Skeletal muscle satellite cell (primary cell): ENCODE measurements around the gene LNX1.
A peak's percentile ranks its signal among the peaks of the same experiment; 100 is the strongest.

Experiments used
- H3K27me3 ChIP-seq: 2 replicates; pipeline ENCODE4 v1.7.0; 2013; ENCODE audit warnings: low read length; ENCODE audit not compliant: control insufficient read depth, insufficient read depth
- H3K36me3 ChIP-seq: 2 replicates; pipeline ENCODE4 v1.7.0; 2013; ENCODE audit warnings: mild to moderate bottlenecking, control low read depth, low read length; ENCODE audit not compliant: insufficient read depth
- H3K4me1 ChIP-seq: 2 replicates; pipeline ENCODE4 v1.7.0; 2013; ENCODE audit warnings: low read length; ENCODE audit not compliant: control insufficient read depth, insufficient read depth
- H3K4me2 ChIP-seq: 2 replicates; pipeline ENCODE4 v1.7.0; 2013; ENCODE audit warnings: mild to moderate bottlenecking, low read length
- H3K4me3 ChIP-seq: 2 replicates; pipeline ENCODE4 v1.7.0; 2013; ENCODE audit warnings: low read length
- H3K9ac ChIP-seq: 2 replicates; pipeline ENCODE4 v1.7.0; 2013; ENCODE audit warnings: mild to moderate bottlenecking, low read depth, low read length, moderate library complexity
- H3K9me3 ChIP-seq: replicated peaks from 2 replicates; pipeline ENCODE4 v1.7.0; 2013; ENCODE audit warnings: mild to moderate bottlenecking, control low read depth, low read length

The LNX1 gene

DNA sequence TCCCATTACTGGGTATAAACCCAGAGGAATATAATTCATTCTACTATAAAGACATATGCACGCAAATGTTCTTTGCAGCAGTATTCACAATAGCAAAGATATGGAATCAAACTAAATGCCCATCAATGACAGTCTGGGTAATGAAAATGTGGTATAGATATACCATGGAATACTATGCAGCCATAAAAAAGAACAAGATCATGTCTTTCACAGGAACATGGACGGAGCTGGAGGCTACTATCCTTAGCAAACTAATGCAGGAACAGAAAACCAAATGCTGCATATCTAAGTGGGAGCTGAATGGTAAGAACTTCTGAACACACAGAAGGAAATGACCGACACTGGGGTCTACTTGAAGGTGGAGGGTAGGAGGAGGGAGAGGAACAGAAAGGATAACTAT is 42.6 kb downstream of the LNX1 start:
- no peaks in the 10 kb centered on the region for H3K9me3 ChIP-seq
- no peaks in the 10 kb centered on the region for H3K27me3 ChIP-seq

DNA sequence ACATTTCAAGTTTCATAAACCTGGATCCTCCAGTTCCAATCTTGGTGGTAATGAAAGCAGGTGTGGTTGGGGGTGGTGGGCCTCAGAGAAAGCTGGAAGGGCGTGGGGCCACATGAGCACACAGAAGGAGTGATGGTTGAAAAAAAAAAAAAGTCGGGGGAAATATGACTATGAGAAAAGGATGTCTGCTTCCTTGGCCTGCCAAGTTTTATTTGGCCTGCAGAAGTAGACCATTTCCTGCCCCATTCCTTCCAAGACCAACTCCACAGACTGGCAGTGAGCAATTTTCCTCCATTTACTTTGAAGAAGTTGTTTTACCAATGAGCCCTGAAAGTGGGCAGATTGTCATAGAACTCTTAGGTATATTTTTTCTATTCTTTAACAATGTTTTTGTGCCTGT is 43.3 kb downstream of the LNX1 start:
- H3K9me3 ChIP-seq = no peaks in the 10 kb centered on the region
- H3K9ac ChIP-seq = no peak overlapping the region
- peaks cover 29% of the 10 kb centered on the region for H3K4me1 ChIP-seq
- no peaks in the 10 kb centered on the region for H3K27me3 ChIP-seq
- H3K4me3 ChIP-seq = no peak overlapping the region
- no peaks in the 10 kb centered on the region for H3K36me3 ChIP-seq
- no peak overlapping the region for H3K4me2 ChIP-seq

More for the DNA sequence above, 42.6 kb downstream of the LNX1 start:
- no peaks in the 10 kb centered on the region for H3K36me3 ChIP-seq
- H3K4me1 ChIP-seq = peaks cover 25% of the 10 kb centered on the region
- H3K9ac ChIP-seq = no peak overlapping the region
- no peak overlapping the region for H3K4me3 ChIP-seq
- H3K4me2 ChIP-seq = no peak overlapping the region

DNA sequence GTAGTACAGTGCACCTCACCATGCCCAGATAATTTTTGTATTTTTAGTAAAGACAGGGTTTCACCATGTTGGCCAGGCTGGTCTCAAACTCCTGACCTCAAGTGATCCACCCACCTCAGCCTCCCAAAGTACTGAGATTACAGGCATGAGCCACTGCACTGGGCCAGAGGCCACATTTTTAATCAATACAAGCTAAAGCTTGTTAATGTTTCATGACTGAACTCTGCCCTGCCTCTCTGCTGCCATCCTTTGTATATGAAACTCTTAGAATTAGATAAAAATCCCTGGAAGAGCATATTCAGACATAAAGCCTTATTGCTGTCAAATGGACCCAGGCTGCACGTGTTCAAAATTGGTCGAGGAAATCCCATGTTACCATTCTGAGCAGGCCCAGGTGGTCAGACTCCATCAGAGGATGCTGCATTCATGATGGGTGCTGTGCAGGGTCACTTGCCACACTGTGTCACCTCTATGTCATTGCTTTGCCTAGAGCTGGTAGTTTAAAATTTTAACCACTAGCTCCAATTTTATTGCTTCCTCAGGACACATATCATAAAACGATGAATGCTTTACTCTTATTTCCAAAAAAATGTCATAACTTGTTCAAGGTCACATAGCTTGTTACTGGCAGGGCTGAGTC is 45.2 kb downstream of the LNX1 start:
- Histone ChIP-seq H3K36me3 (no peaks in the 10 kb centered on the region), H3K4me1 (peaks cover 38% of the 10 kb centered on the region), H3K27me3 (no peaks in the 10 kb centered on the region), H3K9me3 (no peaks in the 10 kb centered on the region), H3K9ac (no peak overlapping the region), H3K4me3 (no peak overlapping the region), H3K4me2 (no peak overlapping the region)

DNA sequence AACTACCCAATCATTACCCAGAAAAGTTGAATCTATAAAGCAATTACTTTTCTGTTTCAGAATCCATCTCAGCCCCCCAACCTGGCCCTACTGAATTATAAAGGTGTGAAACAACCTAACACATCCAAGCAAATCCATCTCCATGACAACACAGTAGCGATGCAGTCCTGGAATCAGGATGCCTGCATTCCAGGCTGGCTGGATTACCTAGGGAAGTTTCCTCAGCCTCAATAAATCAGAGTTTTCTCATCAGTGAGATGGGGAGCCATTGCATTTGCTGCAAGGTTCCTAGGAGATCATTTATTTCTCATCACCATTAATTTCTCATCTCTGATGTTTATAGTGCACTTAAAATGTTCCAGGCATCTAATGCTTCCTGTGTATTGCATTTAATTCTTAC is 46.0 kb downstream of the LNX1 start:
- Histone ChIP-seq H3K4me3 (no peak overlapping the region), H3K27me3 (no peaks in the 10 kb centered on the region), H3K4me2 (no peak overlapping the region), H3K4me1 (peaks cover 45% of the 10 kb centered on the region), H3K9me3 (no peaks in the 10 kb centered on the region), H3K36me3 (no peaks in the 10 kb centered on the region), H3K9ac (no peak overlapping the region)

DNA sequence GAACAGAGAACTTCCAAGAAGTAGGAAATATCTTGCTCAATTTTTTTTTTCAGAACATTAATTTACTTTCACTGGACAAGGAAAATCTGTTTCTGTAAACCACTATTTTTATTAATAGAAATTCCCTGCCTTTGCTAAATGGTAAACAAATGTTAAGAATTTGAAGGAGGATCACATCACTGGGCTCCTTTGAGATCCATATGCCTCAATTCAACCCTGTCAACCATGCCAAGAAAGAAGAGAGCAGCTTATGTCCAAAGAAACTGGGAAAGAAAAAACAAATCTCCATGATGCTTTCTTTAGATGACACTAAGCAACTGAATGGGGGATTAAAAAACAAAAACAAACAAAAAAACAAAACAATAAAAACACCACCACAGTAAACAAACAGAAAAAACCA is 47.7 kb downstream of the LNX1 start:
- no peaks in the 10 kb centered on the region for H3K9me3 ChIP-seq
- no peaks in the 10 kb centered on the region for H3K36me3 ChIP-seq
- H3K27me3 ChIP-seq = no peaks in the 10 kb centered on the region
- H3K4me3 ChIP-seq = no peak overlapping the region
- no peak overlapping the region for H3K4me2 ChIP-seq
- H3K9ac ChIP-seq = no peak overlapping the region
- peaks cover 52% of the 10 kb centered on the region for H3K4me1 ChIP-seq

DNA sequence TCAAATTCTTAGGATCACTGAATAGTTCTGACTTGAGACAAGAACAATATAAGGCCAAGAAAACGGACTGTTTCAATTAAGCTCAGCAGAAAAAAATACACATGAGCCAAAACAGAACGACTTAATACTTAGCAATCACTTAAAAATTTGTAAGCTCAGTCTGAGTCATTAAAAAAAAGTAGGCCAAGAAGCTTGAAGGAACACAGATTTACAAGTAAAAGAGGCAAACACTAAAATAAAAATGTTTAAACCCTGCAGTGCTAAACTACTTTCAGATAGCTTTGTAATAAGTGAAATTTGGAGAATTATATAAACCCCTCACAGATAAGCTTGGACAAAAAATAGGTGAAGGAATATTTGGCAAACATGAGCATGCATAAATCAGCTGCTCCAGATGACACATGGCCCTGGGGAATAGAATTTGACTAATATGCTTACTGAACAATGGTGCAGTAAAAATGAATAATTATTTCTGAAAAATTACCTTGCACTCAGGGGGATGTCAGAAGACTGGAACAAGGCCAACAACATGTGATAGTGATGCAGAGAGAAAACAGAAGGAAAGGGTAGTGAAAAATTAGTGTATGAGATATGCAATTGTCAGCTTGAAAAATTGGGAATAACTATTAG is 49.6 kb downstream of the LNX1 start:
- peak overlapping the region; percentile 29 for H3K4me3 ChIP-seq
- peak overlapping the region; percentile 62 for H3K4me2 ChIP-seq
- no peaks in the 10 kb centered on the region for H3K9me3 ChIP-seq
- H3K4me1 ChIP-seq = peaks cover 41% of the 10 kb centered on the region
- H3K9ac ChIP-seq = peak overlapping the region; percentile 77
- H3K27me3 ChIP-seq = no peaks in the 10 kb centered on the region
- no peaks in the 10 kb centered on the region for H3K36me3 ChIP-seq

DNA sequence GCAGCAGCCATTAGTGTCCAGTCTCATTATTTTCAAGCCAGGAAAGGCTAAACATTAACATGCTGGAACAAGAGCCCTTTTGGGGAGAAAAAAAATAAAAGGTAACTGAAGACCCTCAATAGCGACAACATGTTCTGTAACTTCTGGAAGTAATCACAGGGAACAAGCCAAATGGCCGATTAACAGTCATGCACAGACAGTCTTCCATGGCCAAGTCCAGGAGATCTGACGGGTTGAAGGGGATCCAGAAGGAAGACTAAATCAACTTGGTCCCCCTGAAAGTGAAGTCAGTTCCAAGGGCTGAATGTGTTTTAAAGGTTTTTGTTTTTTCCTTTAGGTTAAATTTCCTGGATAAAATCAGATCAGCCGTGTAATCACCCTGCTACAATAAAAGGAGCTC is 52.5 kb downstream of the LNX1 start:
- Histone ChIP-seq H3K4me3 (no peak overlapping the region), H3K36me3 (no peaks in the 10 kb centered on the region), H3K9me3 (no peaks in the 10 kb centered on the region), H3K27me3 (no peaks in the 10 kb centered on the region), H3K4me1 (peaks cover 41% of the 10 kb centered on the region), H3K9ac (no peak overlapping the region), H3K4me2 (no peak overlapping the region)

DNA sequence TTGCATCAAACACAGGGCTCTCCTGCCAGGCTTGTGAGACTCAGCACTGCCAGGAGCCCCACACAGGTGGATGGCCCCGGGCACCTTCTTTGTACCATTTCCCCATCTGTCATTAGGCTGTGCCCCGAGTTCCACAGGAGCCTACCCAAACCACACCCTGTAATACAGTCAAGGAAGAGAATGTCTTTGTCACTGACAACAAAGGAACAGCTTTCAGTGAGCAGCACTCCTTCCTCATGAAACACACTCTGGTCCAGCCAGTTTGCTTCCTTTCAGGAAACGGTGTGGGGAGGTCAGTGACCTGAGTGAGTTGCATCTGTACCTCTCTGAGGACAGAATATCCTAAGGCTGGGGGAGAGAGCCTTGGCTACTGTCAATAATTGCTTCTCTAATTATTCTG is 53.7 kb downstream of the LNX1 start:
- Histone ChIP-seq H3K36me3 (no peaks in the 10 kb centered on the region), H3K4me2 (no peak overlapping the region), H3K4me1 (peaks cover 37% of the 10 kb centered on the region), H3K9me3 (no peaks in the 10 kb centered on the region), H3K27me3 (no peaks in the 10 kb centered on the region), H3K9ac (no peak overlapping the region), H3K4me3 (no peak overlapping the region)

DNA sequence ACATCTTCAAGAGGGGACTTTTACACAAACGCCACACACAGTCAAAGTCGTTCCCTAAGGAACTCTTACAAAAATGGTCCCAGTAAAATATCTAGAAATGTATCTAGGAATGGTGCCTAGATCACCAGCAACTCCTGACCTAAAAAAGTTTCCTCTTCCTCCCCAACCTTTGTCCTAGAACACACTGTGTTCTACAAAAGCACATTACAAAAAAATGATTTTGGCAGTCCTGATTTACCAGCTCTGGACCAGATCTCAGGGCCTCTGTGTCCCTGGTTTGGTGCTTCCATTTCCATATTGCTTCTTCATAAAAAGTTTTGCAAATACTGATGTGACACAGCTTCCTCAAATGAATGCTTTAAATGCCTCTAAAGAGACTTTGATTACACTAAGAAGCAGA is 55.0 kb downstream of the LNX1 start:
- H3K36me3 ChIP-seq = no peaks in the 10 kb centered on the region
- no peak overlapping the region for H3K4me3 ChIP-seq
- no peak overlapping the region for H3K9ac ChIP-seq
- no peaks in the 10 kb centered on the region for H3K27me3 ChIP-seq
- no peak overlapping the region for H3K4me2 ChIP-seq
- H3K4me1 ChIP-seq = peaks cover 27% of the 10 kb centered on the region
- H3K9me3 ChIP-seq = no peaks in the 10 kb centered on the region

DNA sequence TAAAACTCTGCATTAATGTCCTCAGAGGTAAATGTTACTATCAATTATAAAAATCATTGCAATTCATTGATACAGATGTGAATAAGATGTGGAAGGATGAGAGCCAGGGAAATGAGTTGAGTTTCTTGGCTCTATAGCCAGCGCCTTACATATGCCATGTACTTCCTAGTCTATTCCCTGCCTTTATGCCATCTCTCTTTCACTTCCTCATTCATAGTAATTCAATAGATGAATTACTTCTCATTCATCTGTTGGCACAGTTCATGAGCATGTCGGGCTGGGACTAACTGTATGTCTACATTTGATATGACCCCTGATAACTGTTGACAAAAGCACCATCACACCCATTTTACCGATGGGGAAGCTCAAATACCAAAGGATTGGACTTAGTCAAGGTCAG is 55.7 kb downstream of the LNX1 start:
- Histone ChIP-seq H3K4me1 (peaks cover 20% of the 10 kb centered on the region), H3K9me3 (no peaks in the 10 kb centered on the region), H3K36me3 (no peaks in the 10 kb centered on the region), H3K4me2 (no peak overlapping the region), H3K9ac (no peak overlapping the region), H3K4me3 (no peak overlapping the region), H3K27me3 (no peaks in the 10 kb centered on the region)

DNA sequence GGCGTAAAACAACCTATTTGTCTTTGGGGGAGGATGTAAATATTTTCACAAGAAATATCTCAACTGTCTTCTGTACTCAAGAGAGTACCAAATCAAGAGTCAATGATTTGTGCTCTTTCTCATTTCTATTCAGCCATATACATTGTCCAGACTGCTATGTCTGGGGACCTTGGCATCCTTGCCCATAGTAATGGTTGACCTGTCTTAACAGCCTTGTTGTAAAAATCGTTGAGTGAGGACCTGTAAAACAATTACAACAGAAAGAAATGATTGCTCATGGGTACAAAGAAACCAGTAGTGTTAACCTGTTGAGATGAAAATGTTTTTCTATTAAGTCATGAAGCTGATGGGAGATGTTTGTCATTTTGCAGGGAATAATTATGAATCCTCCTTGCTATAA is 56.6 kb downstream of the LNX1 start:
- no peaks in the 10 kb centered on the region for H3K36me3 ChIP-seq
- H3K9me3 ChIP-seq = no peaks in the 10 kb centered on the region
- no peak overlapping the region for H3K9ac ChIP-seq
- H3K4me2 ChIP-seq = no peak overlapping the region
- no peak overlapping the region for H3K4me3 ChIP-seq
- H3K27me3 ChIP-seq = no peaks in the 10 kb centered on the region
- H3K4me1 ChIP-seq = peaks cover 13% of the 10 kb centered on the region

DNA sequence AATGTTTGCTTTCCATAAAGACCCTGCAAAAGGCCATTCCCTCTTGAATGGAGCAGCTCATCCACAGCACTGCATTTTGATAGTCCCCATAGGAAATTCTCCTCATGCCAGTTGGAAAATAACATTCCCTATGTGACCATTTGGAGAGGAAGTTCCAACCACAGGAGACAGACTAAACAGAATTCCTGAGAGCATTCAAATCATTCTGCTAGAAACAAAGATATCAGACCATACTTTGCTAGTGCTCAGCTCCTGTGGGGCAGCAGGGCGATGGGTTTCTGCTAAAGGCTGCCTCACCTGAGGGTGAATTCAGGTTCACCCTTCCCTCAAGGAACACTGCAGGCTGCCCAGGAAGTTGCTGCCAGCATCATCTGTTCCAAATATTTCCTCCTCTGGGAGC is 58.8 kb downstream of the LNX1 start:
- Histone ChIP-seq H3K9ac (no peak overlapping the region), H3K4me2 (no peak overlapping the region), H3K27me3 (no peaks in the 10 kb centered on the region), H3K36me3 (no peaks in the 10 kb centered on the region), H3K9me3 (no peaks in the 10 kb centered on the region), H3K4me1 (peaks cover 10% of the 10 kb centered on the region), H3K4me3 (no peak overlapping the region)
